Measurements from ENCODE around the gene AZGP1. TPM values are rescaled to one million over a fixed set of nuclear protein-coding genes. Genes with fewer than 3 reads are reported as not detected.
A peak's percentile ranks its signal among the peaks of the same experiment; 100 is the strongest.
"Not testable (repeated sequence)": the region's sequence is repeated elsewhere in the genome, so short reads cannot be mapped to it uniquely, and the experiment has no call there.

AZGP1 gene
- total RNA-seq, 1 donor from 2014 or later: 87.7 TPM

DNA sequence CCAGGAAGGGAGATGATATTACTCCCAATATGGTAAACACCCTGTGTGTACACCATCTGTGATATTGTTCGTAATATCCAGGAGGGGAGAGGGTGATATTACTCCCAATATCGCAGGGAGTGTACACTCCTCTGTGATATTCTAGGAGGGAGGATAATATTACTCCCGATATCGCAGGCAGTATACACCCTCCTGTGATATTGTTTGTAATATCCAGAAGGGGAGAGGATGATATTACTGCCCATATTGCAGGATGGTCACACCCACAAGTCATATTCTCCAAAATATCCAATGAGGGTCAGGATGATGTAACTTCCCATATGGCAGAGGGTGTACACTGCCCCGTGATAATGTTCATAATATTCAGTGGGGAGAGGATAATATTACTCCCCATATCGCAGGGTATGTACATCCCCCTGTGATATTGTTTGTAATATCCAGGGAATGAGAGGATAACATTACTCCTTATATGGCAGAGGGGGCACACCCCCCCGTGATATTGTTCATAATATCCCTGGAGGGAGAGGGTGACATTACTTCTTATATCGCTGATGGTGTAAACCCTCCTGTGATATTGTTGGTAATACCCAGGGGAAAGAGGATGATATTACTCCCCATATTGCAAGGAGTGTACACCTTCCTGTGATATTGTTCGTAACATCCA lies 17.1 kb downstream of the AZGP1 start:
- Histone ChIP-seq H3K27ac (no peak overlapping the region), H3K4me1 (no peaks in the 10 kb centered on the region), H3K4me3 (no peak overlapping the region), H3K9me3 (no peaks in the 10 kb centered on the region), H3K36me3 (no peaks in the 10 kb centered on the region), H3K27me3 (peaks cover 31% of the 10 kb centered on the region)
- TF ChIP-seq, protein P1, sequence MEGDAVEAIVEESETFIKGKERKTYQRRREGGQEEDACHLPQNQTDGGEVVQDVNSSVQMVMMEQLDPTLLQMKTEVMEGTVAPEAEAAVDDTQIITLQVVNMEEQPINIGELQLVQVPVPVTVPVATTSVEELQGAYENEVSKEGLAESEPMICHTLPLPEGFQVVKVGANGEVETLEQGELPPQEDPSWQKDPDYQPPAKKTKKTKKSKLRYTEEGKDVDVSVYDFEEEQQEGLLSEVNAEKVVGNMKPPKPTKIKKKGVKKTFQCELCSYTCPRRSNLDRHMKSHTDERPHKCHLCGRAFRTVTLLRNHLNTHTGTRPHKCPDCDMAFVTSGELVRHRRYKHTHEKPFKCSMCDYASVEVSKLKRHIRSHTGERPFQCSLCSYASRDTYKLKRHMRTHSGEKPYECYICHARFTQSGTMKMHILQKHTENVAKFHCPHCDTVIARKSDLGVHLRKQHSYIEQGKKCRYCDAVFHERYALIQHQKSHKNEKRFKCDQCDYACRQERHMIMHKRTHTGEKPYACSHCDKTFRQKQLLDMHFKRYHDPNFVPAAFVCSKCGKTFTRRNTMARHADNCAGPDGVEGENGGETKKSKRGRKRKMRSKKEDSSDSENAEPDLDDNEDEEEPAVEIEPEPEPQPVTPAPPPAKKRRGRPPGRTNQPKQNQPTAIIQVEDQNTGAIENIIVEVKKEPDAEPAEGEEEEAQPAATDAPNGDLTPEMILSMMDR (IDR thresholded peaks at IDR 0.05): no peak
- intact Hi-C loops (cut with DNase I): no loop called here
- no peak for DNase-seq
- no peak for ATAC-seq

DNA sequence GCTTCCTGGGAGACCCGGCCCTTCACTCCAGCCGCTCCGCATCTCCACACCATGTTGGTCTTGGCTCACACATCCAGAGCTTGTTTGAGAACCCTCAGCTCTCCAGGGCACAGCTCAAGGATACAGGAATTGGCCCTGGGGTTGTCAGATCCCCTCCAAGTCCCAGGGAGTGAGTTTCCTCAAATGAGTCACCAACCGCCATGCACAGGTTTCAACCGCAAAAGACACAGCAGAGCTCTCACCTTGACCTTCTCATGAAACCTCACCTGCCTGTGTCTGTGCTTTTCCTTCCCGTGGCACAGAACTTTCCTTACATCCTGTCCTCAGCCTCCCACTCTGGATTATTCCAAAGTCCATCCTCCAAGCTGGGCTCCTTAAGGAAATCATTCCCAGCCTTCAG lies 20.6 kb downstream of the AZGP1 start:
- Histone ChIP-seq H3K27ac (no peak overlapping the region), H3K9me3 (no peaks in the 10 kb centered on the region), H3K36me3 (no peaks in the 10 kb centered on the region), H3K4me1 (peaks cover 3% of the 10 kb centered on the region), H3K27me3 (no peaks in the 10 kb centered on the region), H3K4me3 (no peak overlapping the region)
- TF ChIP-seq, protein P1 (IDR thresholded peaks at IDR 0.05): no peak
- intact Hi-C loops (cut with DNase I): no loop called here
- ATAC-seq (peak; percentile 19), DNase-seq (no peak)

DNA sequence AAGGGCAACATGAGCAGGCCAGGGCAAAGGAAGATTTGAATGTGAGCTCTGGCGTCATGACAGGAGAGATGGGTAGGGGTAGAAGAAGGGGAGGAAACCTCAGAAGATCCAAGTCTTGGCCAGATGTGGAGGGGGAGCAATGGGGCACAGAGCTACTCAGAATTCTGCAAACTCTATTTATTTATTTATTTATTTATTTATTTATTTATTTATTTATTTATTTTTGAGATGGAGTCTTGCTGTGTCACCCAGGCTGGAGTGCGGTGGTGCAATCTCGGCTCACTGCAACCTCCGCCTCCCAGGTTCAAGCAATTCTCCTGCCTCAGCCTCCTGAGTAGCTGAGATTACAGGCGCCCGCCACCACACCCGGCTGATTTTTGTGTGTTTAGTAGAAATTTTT lies 21.2 kb downstream of the AZGP1 start:
- H3K36me3 ChIP-seq; H3K4me1 ChIP-seq; H3K27ac ChIP-seq; ATAC-seq; intact Hi-C loops (cut with DNase I); H3K27me3 ChIP-seq; H3K4me3 ChIP-seq; DNase-seq; H3K9me3 ChIP-seq: not testable (repeated sequence)

DNA sequence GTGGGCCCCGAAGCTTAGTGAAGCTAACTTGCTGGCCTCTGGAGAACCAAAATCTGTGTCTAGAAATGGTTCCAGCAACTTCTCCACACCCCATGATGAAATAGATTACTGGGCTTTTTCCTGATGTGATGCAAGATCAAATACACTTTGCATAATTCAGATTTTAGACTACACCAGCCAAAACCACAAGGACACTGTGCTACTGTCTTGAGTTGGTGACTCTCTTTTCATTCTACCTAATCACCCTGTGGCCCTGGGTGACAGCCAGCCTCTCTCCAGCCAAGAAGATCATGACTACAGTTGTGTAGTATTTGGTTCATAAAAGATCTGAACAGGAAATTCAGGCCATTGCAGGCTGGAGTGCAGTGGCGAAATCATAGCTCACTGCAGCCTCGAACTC lies 22.2 kb downstream of the AZGP1 start:
- TF ChIP-seq, protein P1 (IDR thresholded peaks at IDR 0.05): no peak
- H3K9me3 ChIP-seq: no peaks in the 10 kb centered on the region
- ATAC-seq (peak; percentile 96), DNase-seq (peak; percentile 88)
- H3K36me3 ChIP-seq: no peaks in the 10 kb centered on the region
- intact Hi-C loops (cut with DNase I): no loop called here
- peak overlapping the region; percentile 77 for H3K27ac ChIP-seq
- H3K4me3 ChIP-seq: no peak overlapping the region
- H3K4me1 ChIP-seq: peaks cover 3% of the 10 kb centered on the region
- H3K27me3 ChIP-seq: no peaks in the 10 kb centered on the region

DNA sequence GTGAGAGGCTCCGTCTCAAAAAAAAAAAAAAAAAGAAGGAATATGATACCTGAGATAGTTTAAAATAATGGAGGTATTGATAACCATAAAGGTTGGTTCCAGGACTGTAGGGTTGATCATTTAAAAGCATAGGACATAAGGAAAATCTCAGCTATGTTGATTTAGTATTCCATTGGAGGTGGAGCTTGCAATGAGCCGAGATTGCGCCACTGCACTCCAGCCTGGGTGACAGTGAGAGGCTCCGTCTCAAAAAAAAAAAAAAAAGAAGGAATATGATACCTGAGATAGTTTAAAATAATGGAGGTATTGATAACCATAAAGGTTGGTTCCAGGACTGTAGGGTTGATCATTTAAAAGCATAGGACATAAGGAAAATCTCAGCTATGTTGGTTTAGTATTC lies 23.2 kb downstream of the AZGP1 start:
- H3K36me3 ChIP-seq; H3K27me3 ChIP-seq; H3K4me1 ChIP-seq; intact Hi-C loops (cut with DNase I); H3K4me3 ChIP-seq; H3K9me3 ChIP-seq; DNase-seq; ATAC-seq: not testable (repeated sequence)
- peak overlapping the region; percentile 77 for H3K27ac ChIP-seq

DNA sequence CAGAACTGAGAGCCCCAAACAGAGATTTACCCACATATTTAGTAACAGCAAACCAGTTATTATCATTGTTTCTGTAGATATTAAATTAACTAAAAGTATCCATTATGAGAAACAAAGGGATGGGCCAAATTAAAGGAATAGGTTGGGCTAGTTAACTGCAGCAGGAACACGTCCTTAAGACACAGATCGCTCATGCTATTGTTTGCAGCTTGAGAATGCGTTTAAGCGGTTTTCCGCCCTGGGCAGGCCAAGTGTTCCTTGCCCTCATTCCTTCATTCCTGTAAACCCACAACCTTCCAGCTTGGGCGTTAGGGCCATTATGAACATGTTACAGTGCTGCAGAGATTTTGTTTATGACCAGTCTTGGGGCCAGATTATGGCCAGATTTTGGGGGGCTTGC lies 25.0 kb downstream of the AZGP1 start:
- ATAC-seq; H3K4me1 ChIP-seq; H3K36me3 ChIP-seq; H3K9me3 ChIP-seq; DNase-seq; H3K4me3 ChIP-seq; H3K27me3 ChIP-seq; intact Hi-C loops (cut with DNase I); H3K27ac ChIP-seq: not testable (repeated sequence)

DNA sequence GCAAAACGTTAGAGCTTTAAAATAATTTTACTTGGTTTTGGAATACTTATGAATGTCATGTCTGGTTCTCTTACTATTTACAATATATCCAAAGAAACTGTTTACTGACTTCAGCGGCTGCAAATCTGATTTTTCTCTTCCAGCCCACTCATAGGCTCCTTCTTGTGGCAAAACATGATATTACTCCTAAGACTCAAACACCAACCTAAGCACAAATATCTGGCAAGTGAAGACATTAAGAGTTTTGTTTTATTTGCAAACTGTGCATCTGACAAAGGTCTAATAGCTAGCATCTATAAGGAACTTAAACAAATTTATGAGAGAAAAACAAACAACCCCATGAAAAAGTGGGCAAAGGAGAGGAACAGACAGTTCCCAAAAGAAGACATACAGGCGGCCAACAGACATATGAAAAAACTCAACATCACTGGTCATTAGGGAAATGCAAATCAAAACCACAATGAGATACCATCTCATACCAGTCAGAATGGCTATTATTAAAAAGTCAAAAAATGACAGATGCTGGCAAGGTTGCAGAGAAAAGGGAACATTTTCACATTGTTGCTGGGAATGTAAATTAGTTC lies 26.1 kb downstream of the AZGP1 start:
- DNase-seq (no peak), ATAC-seq (no peak)
- no peaks in the 10 kb centered on the region for H3K36me3 ChIP-seq
- H3K4me1 ChIP-seq: peaks cover 3% of the 10 kb centered on the region
- intact Hi-C loops (cut with DNase I): no loop called here
- peak overlapping the region; percentile 6 for H3K27ac ChIP-seq
- TF ChIP-seq, protein P1 (IDR thresholded peaks at IDR 0.05): peak; percentile 41
- H3K27me3 ChIP-seq: no peaks in the 10 kb centered on the region
- H3K4me3 ChIP-seq: no peak overlapping the region
- no peaks in the 10 kb centered on the region for H3K9me3 ChIP-seq

Measured in upper lobe of right lung (tissue), 1 donor.